Astrocyte of the cerebellum (primary cell): Measurements from ENCODE around the gene WDCP.
"Not testable (repeated sequence)": the region's sequence is repeated elsewhere in the genome, so short reads cannot be mapped to it uniquely, and the experiment has no call there.

Source experiments
- DNase-seq: peaks from one replicate; pipeline ENCODE4 v3.0.0-alpha.2; 2011; ENCODE audit warnings: low read depth
- H3K4me3 ChIP-seq: 2 replicates; pipeline ENCODE4 v1.5.1; 2011; ENCODE audit warnings: mild to moderate bottlenecking, low read depth, low read length, moderate library complexity
- in situ Hi-C: cut with HindIII; loops from 2 replicates; pipeline ENCODE4 v1.10.0; 2017; ENCODE audit warnings: low sequenced_read_pairs
- TF ChIP-seq, protein P1 (sequence below): IDR thresholded peaks from 2 replicates; pipeline ENCODE4 v1.5.1; 2012; ENCODE audit warnings: low read length, low read depth, moderate library complexity, mild to moderate bottlenecking; ENCODE audit errors: missing control alignments

Gene WDCP, protein sequence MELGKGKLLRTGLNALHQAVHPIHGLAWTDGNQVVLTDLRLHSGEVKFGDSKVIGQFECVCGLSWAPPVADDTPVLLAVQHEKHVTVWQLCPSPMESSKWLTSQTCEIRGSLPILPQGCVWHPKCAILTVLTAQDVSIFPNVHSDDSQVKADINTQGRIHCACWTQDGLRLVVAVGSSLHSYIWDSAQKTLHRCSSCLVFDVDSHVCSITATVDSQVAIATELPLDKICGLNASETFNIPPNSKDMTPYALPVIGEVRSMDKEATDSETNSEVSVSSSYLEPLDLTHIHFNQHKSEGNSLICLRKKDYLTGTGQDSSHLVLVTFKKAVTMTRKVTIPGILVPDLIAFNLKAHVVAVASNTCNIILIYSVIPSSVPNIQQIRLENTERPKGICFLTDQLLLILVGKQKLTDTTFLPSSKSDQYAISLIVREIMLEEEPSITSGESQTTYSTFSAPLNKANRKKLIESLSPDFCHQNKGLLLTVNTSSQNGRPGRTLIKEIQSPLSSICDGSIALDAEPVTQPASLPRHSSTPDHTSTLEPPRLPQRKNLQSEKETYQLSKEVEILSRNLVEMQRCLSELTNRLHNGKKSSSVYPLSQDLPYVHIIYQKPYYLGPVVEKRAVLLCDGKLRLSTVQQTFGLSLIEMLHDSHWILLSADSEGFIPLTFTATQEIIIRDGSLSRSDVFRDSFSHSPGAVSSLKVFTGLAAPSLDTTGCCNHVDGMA

DNA sequence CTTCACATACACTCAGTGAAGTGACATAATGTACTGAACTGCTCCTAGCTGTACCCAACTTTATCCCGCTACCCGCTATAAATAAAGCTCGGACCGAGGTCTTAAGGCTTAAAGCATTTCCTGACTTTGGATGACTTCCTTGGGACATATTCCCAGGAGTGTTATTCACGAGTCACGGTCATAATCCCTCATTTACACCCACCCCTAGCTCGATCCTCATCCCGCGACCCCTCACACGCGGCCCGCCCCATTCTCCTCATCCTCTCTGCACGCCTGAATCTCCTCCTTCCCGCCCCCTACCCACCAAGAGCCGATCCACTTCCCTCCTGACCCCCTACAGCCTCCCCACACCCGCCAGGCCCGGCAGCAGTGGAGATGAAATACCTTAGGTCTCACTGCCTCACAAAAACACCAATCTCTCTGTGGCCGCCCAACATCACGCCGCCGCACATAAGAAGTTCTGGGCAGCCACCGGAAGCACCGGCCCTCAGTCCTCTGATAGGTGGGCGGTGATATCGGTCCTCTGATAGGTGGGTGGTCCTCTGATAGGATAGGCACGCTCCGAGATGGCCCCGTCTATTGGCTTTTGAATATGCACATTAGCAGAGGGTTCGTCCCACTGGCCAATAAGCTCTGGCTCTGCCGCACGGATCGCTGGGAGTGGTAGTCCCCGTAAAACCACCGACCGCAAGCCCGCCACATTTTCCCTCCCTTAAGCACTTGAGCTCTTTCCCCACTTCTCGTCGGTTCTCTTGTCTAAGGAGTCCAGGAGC, at the start of gene WDCP:
Gene WDCP, minus strand, starts transcription at position 462 of the 773 bp plus-strand sequence. CDS start 7,897 bp downstream, outside the sequence.
- peak; percentile 98 for DNase-seq
- in situ Hi-C loops = no loop called here
- peak within 1 kb of the TSS; percentile 67 for H3K4me3 ChIP-seq
- TF ChIP-seq, protein P1, sequence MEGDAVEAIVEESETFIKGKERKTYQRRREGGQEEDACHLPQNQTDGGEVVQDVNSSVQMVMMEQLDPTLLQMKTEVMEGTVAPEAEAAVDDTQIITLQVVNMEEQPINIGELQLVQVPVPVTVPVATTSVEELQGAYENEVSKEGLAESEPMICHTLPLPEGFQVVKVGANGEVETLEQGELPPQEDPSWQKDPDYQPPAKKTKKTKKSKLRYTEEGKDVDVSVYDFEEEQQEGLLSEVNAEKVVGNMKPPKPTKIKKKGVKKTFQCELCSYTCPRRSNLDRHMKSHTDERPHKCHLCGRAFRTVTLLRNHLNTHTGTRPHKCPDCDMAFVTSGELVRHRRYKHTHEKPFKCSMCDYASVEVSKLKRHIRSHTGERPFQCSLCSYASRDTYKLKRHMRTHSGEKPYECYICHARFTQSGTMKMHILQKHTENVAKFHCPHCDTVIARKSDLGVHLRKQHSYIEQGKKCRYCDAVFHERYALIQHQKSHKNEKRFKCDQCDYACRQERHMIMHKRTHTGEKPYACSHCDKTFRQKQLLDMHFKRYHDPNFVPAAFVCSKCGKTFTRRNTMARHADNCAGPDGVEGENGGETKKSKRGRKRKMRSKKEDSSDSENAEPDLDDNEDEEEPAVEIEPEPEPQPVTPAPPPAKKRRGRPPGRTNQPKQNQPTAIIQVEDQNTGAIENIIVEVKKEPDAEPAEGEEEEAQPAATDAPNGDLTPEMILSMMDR = no peak

DNA sequence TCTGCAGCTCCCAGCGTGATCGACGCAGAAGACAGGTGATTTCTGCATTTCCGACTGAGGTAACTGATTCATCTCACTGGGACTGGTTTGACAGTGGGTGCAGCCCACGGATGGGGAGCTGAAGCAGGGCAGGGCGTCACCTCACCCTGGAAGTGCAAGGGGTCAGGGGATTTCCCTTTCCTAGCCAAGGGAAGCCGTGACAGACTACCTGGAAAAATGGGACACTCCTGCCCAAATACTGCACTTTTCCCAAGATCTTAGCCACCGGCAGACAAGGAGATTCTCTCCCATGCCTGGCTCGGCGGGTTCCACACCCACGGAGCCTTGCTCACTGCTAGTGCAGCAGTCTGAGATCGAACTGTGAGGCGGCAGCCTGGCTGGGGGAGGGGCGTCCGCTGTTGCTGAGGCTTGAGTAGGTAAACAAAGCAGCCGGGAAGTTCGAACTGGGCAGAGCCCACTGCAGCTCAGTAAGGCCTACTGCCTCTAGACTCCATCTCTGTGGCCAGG, 48.0 kb upstream of the WDCP start:
- H3K4me3 ChIP-seq, DNase-seq, in situ Hi-C loops: not testable (repeated sequence)

DNA sequence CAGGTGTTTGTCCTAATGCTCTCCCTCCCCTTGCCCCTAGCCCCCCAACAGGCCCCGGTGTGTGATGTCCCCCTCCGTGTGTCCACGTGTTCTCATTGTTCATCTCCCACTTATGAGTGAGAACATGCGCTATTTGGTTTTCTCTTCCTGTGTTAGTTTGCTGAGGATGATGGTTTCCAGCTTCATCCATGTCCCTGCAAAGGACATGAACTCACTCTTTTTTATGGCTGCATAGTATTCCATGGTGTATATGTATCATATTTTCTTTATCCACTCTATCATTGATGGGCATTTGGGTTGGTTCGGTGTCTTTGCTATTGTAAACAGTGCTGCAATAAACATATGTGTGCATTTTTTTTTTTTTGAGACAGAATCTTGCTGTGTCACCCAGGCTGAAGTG, 46.1 kb upstream of the WDCP start:
- DNase-seq, in situ Hi-C loops, H3K4me3 ChIP-seq: not testable (repeated sequence)

DNA sequence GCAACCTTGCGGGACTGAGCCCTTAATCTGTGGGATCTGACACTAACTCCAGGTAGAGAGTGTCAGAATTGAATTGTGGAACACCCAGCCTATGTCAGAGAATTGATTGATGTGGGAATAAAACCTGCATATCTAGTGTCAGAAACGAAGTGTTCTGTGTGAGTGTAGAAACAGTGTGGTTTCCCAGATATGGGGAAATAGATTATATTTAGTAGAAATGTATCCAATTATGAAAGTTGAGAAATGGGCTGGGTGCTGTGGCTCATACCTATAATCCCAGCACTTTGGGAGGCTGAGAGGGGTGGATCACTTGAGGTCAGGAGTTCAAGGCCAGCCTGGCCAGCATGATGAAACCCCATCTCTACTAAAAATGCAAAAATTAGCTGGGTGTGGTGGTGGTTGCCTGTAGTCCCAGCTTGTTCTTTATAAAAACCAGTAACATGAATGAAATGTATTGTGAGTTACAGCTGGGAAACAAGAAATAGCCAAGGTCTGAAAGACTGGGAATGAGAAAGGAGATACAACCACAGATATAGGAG, 41.7 kb upstream of the WDCP start:
- H3K4me3 ChIP-seq = no peak overlapping the region
- TF ChIP-seq, protein P1 = no peak
- in situ Hi-C loops = no loop called here

DNA sequence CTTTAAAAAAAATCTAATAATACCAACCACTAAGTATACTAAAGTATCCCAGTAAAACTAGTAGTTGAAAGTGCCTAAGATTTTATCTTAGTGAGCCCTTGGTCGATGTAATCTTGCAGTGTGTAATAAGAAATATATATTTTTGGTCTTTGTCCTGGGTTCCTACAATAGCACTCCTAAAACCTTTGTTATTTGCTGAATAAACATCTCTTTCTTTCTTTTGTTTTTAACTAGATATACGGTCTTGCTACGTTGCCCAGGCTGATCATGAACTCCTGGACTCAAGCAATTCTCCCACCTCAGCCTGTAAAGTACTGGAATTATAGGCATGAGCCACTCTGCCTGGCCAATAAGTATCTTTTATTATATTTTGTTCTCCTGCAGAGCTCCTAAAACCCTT, 39.8 kb upstream of the WDCP start:
- DNase-seq = no peak
- H3K4me3 ChIP-seq = no peak overlapping the region
- TF ChIP-seq, protein P1 = no peak
- in situ Hi-C loops = no loop called here

More for the DNA sequence above, 41.7 kb upstream of the WDCP start:
- DNase-seq = no peak

DNA sequence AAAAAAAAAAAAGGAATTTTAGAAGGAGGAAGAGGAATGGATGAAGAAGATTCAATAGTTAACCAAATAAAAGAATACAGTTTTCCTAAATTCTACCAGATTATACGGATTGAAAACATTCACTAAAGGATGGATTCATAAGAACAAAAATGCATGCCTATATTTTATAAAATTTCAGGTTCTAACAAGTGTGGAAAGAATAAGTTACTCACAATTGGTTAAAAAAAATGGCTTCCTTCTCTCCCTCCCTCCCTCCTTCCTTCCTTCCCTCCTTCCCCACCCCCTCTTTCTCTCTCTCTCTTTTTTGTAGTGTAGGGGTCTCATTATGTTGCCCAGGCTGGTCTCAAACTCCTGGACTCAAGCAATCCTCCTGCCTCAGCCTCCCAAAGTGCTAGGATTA, 39.0 kb upstream of the WDCP start:
- in situ Hi-C loops = no loop called here
- TF ChIP-seq, protein P1 = no peak
- no peak for DNase-seq
- no peak overlapping the region for H3K4me3 ChIP-seq

DNA sequence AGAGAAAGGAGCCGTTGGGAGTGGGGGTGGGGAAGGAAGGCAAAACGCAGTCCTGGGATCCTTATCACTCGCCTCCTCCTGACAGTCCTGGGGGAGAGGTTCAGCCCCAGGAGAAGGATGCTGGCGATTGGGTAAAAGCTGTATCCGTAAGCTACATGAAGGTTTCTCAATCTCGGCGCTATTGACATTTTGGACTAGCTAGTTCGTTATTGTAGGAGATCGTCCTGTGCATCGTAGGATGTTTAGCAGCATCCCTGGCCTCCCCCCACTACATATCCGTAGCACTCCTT, 38.0 kb upstream of the WDCP start:
- TF ChIP-seq, protein P1 = no peak
- in situ Hi-C loops = no loop called here
- peak overlapping the region; percentile 71 for H3K4me3 ChIP-seq
- no peak for DNase-seq
